Measurements from ENCODE around the gene PAEP. TPM values are rescaled to one million over a fixed set of nuclear protein-coding genes. Genes with fewer than 3 reads are reported as not detected.
A peak's percentile ranks its signal among the peaks of the same experiment; 100 is the strongest.
"Not testable (repeated sequence)": the region's sequence is repeated elsewhere in the genome, so short reads cannot be mapped to it uniquely, and the experiment has no call there.

Gene PAEP
- total RNA-seq, result 1 to 10 TPM in 3 of 8 experiments, under 1 TPM in 1, not detected in 4; 0.42 to 9.9 (median 2.1) TPM

DNA sequence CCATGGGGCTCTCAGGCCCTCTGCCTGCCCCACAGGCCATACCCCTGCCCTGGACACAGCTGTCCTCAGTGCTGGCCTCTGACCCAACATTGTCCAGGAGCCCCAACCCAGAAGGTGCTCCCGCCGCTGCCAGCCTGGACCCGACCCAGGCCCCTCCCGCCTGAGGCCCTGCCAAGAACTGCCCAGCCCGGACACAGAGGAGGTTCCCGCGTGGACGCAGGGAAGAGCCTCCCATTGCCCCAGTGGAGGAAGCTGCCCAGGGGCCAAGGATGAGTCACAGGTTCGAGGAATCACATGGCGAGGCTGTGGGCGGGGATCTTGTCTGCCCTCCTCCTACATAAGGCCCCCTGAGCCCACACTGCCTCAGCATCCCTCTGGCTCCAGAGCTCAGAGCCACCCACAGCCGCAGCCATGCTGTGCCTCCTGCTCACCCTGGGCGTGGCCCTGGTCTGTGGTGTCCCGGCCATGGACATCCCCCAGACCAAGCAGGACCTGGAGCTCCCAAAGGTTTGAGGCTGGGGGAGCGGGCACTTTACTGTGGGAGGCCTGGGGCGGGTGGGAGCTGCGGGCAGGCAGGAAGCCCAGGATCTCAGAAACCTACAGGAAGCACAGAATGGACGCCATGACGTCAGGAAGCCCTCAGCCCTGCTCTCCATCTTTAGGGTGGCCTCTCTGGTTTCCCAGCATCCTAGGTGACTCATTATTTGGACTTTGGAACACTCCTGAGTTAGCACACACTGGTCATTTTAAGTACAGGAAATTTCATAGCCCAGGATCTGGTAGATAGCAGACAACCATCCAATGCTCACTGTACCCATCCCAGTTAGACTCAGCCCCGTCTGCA, at the start of gene PAEP:
Gene PAEP (plus strand): TSS at position 366 of the 844 bp plus-strand sequence.
- H3K4me3 ChIP-seq, result no peak within 1 kb of the TSS
- no peak within 1 kb of the TSS for H3K27ac ChIP-seq
- in situ Hi-C loops (cut with MboI; ENCODE audit: low pct_unique_long_range_greater_than_20kb in 2 of 9, low sequenced_read_pairs in 9 of 9, unreplicated experiment in 9 of 9), result no loop called here
- H3K4me1 ChIP-seq (replicated peaks in 1 of 2), result no peaks in the 10 kb centered on the region
- ATAC-seq (replicated peaks in 6 of 8), result peak in 4 of 8 experiments; percentile 12 to 35 (median 26)
- WGBS, 10 experiments, result 45 to 100% (median 69%) methylated on average over 1 to 8 of the region's 20 CpGs; no CpG with 5 or more reads in 6 of the 10 experiments

DNA sequence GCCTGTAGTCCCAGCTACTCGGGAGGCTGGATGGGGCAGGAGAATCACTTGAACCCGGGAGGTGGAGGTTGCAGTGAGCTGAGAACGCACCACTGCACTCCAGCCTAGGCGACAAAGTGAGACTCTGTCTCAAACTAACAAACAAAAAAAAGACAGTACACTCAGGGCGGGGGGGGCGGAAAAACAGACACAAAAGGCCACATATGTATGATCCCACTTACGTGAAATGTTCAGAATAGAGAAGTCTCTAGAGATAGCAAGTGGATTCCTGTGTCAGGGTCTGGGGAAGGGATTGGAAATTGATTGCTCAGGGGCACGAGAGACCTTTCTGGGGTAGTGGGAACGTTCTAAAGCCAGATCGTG, 49.3 kb upstream of the PAEP start:
- H3K4me1 ChIP-seq (replicated peaks in 1 of 2), result no peaks in the 10 kb centered on the region
- in situ Hi-C loops (cut with MboI; ENCODE audit: low pct_unique_long_range_greater_than_20kb in 2 of 9, low sequenced_read_pairs in 9 of 9, unreplicated experiment in 9 of 9), result no loop called here
- no peak for ATAC-seq (replicated peaks in 6 of 8)
- H3K4me3 ChIP-seq, result no peak overlapping the region
- H3K27ac ChIP-seq, result no peak overlapping the region
- WGBS, 10 experiments, result 77 to 93% (median 90%) methylated on average over 2 to 5 of the region's 10 CpGs; no CpG with 5 or more reads in 3 of the 10 experiments

DNA sequence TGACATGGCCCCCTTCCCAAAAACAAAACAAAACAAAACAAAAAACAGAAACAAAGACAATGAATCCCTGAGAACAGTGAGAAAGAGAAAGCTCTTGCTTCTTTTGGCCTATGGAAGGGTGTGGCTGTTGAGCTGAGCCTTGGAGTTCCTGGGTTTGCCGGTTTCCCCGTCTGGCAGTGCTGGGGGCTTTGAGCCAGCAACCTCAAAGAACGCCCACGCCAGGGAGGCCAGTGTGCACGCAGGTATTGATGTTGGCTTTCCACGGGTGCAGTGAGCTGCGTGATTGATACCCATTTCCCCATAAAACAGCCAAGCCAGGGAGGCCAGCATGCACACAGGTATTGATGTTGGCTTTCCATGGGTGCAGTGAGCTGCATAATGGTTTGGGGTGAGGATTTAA, 48.7 kb upstream of the PAEP start:
- 13 to 80% (median 47%) methylated on average over 2 to 4 of the region's 7 CpGs; no CpG with 5 or more reads in 4 of the 10 experiments for WGBS, 10 experiments
- in situ Hi-C loops (cut with MboI; ENCODE audit: low pct_unique_long_range_greater_than_20kb in 2 of 9, low sequenced_read_pairs in 9 of 9, unreplicated experiment in 9 of 9), result no loop called here
- peak in 2 of 8 experiments; percentile 36 for ATAC-seq (replicated peaks in 6 of 8)

DNA sequence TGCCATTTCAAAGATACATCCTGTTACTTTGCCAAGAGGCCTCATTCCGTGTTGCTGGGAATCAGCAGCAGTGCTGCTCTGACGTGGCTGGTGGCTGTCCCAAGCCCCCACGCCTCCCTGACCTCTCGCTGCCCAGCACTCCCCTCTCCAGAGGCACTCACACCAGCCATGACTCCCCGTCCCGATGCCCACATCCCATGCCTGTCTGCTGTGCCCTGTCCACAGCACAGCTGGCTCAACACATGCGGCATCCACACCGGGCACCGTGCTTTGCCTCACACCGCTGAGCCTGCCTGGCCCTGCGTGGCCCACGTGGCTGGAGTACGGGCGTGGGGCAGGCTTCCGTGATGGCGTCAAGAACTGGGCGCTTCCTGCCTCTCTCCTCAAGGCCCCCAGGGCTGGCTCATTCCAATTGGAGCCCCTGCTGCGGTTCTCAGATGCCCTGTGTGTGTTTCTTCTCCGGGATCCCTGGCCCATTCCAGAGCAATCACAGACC, 48.2 kb upstream of the PAEP start:
- WGBS, 10 experiments, result 89 to 100% (median 93%) methylated on average over 1 to 4 of the region's 19 CpGs; no CpG with 5 or more reads in 7 of the 10 experiments
- Histone ChIP-seq H3K27ac (no peak overlapping the region), H3K4me1 (replicated peaks in 1 of 2) (peaks cover 4 to 5% of the 10 kb centered on the region in 2 donors), H3K4me3 (no peak overlapping the region)
- in situ Hi-C loops (cut with MboI; ENCODE audit: low pct_unique_long_range_greater_than_20kb in 2 of 9, low sequenced_read_pairs in 9 of 9, unreplicated experiment in 9 of 9), result no loop called here
- peak in 2 of 8 experiments; percentile 9 to 27 for ATAC-seq (replicated peaks in 6 of 8)

More for the DNA sequence above, 48.7 kb upstream of the PAEP start:
- H3K4me1 ChIP-seq (replicated peaks in 1 of 2), result peaks cover 4 to 5% of the 10 kb centered on the region in 2 donors
- no peak overlapping the region for H3K27ac ChIP-seq
- H3K4me3 ChIP-seq, result no peak overlapping the region

DNA sequence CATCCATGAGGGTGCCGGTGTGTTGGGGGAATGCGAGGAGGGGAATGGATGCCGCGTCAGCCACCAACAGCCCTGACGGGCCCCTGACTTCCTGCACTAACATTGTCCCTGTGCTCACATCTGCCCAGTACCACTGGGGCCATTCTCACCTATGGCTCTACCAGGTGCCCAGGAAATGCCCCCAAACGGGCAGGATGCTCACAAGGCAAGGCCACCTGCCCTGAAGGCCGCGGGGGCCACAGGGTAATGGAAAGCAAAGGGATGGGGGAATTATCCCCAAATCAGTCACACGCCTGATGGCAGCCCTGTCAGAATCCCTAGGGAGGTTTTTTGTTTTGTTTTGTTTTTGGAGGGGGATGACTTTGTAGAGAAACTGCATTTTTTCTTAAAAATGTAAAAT, 47.6 kb upstream of the PAEP start:
- ATAC-seq (replicated peaks in 6 of 8); H3K4me1 ChIP-seq (replicated peaks in 1 of 2); H3K27ac ChIP-seq; H3K4me3 ChIP-seq; in situ Hi-C loops (cut with MboI; ENCODE audit: low pct_unique_long_range_greater_than_20kb in 2 of 9, low sequenced_read_pairs in 9 of 9, unreplicated experiment in 9 of 9): not testable (repeated sequence)
- 92% methylated on average over 2 of the region's 9 CpGs; no CpG with 5 or more reads in 9 of the 10 experiments for WGBS, 10 experiments

DNA sequence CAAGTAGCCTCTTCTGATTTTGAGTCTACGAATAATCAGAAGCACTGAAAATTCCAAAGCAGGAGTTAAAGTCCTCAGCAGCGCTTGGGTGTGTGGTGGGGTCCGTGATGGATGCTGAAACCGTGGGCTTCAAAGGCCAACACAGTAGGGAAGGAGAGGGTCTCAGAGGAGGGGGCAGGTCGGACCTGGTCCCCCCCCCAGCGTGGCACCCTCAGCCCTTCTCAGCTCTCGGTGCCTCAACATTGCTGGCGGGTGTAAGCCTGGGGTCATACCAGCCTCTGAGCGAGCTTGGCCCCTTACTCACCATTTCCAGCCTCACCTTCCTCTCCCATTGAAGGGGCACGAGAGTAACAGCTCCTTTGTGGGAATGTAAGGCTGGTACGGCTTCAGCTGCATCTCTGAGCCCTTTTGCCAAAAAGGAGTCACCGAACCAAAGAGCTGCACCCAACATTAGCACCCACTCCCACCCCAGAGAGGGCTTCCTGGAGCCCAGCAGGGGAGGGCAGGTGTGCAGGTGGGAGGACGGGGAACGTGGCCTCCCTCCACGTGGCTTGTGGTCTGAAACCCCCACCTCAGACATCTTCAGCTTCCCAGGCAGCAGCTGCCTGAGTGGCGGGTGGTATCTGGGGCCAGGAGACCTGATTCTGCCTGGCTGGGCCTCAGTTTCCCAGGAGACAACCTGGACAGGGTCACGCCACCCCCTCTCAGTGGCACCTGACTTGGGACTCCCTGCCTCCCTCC, 47.0 kb upstream of the PAEP start:
- Histone ChIP-seq H3K27ac (no peak overlapping the region), H3K4me1 (replicated peaks in 1 of 2) (peaks cover 4 to 5% of the 10 kb centered on the region in 2 donors), H3K4me3 (no peak overlapping the region)
- ATAC-seq (replicated peaks in 6 of 8), result no peak
- in situ Hi-C loops (cut with MboI; ENCODE audit: low pct_unique_long_range_greater_than_20kb in 2 of 9, low sequenced_read_pairs in 9 of 9, unreplicated experiment in 9 of 9), result no loop called here
- 80 to 100% methylated on average over 1 to 3 of the region's 17 CpGs; no CpG with 5 or more reads in 8 of the 10 experiments for WGBS, 10 experiments

DNA sequence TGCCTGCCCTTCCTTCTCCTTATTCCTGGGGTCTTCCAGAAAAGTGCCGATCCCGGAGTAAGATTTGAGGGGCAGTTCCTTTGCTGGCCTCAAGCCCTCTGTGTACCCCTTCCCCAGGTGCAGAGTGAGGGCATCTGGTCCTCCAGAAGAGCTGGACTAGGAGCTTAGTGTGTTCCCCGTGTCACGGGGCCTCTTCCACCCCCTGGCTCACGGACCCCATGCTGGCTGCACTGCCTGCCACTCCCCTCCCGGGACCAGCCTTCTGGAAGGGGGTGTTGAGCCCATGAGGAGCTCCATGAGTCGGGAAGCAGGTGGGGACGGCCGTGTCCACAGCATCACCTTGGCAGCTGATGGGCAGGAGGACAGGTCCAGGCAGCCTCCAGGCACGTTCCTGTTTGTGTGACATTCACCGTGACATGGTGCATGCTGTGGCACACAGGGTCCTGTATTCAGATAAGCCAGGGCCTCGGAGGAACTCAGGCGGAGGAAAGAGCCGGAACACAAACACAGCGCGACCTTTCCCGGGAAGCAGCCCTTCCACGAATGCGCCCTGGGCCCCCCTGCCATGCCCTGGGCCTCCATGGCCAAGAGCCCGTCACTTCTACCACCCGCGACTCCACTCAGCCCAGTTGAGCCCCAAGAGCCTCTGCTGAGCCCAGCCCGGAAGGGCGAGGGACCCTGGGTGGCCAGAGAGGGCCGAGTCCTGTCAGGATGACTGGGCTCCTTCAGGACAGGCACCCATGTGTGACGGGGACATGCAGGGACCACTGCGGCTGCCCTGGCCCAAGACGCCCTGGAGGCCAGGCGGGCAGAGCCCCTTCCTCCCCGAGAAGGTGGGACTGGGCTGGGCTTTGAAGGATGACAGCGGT, 46.2 kb upstream of the PAEP start:
- H3K4me1 ChIP-seq (replicated peaks in 1 of 2), result peaks cover 4 to 5% of the 10 kb centered on the region in 2 donors
- no peak for ATAC-seq (replicated peaks in 6 of 8)
- no peak overlapping the region for H3K27ac ChIP-seq
- in situ Hi-C loops (cut with MboI; ENCODE audit: low pct_unique_long_range_greater_than_20kb in 2 of 9, low sequenced_read_pairs in 9 of 9, unreplicated experiment in 9 of 9), result no loop called here
- H3K4me3 ChIP-seq, result no peak overlapping the region
- 84 to 100% (median 90%) methylated on average over 1 to 12 of the region's 31 CpGs; no CpG with 5 or more reads in 4 of the 10 experiments for WGBS, 10 experiments

DNA sequence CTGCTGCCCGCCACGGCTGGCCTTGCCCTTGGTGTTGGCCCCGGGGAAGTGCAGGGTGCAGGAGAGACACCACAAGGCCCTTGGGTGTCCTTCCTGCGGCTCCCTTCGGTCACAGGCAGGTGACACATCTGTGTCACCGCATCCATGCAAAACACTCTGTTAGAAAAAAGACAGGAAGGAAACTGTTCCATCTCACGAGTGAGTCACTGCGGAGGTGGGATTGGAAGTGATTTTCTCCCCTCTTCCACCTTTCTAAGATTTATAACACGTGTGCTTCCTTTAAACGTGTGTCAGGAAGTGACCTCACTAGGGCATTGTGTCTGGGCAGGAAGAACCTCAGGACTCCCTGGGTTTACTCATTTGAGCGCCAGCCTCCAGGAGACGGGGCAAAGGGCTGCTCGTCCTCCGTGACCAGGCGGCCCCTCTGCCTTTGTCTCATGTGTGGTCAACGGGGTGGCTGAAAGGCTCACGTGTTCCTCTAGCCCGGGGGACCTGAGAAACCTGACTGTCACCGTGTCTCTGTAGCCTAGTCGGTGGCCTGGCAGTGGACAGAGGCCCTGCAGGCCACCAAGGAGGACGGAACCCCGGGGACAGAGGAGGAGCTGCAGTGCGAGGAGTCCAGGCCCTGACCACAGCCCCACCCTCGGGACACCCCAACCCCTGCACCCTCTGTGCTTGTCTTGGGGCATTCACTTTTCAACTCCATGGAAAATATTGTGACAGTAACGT, 45.3 kb upstream of the PAEP start:
- H3K27ac ChIP-seq, result no peak overlapping the region
- 60 to 100% (median 70%) methylated on average over 1 to 5 of the region's 25 CpGs; no CpG with 5 or more reads in 4 of the 10 experiments for WGBS, 10 experiments
- in situ Hi-C loops (cut with MboI; ENCODE audit: low pct_unique_long_range_greater_than_20kb in 2 of 9, low sequenced_read_pairs in 9 of 9, unreplicated experiment in 9 of 9), result no loop called here
- no peak for ATAC-seq (replicated peaks in 6 of 8)
- no peak overlapping the region for H3K4me3 ChIP-seq
- peaks cover 4 to 5% of the 10 kb centered on the region in 2 donors for H3K4me1 ChIP-seq (replicated peaks in 1 of 2)

DNA sequence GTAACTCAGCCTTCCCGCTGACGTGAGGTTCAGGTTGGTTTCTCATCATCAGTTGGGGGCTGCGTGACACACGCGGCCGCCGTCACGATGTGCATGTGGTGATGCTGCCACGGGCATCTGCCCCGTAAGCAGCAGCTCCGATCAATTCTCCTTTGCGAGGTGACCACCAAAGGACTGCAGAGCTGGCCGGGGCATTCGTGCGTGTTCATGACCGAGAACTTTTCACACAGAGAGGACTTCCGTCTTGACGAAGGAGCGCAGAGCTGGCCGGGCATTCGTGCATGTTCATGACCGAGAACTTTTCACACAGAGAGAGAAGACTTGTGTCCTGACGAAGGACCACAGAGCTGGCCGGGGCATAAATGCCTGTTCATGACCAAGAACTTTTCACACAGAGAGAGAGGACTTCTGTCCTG, 44.1 kb upstream of the PAEP start:
- H3K27ac ChIP-seq, result no peak overlapping the region
- no peak overlapping the region for H3K4me3 ChIP-seq
- in situ Hi-C loops (cut with MboI; ENCODE audit: low pct_unique_long_range_greater_than_20kb in 2 of 9, low sequenced_read_pairs in 9 of 9, unreplicated experiment in 9 of 9), result no loop called here
- H3K4me1 ChIP-seq (replicated peaks in 1 of 2), result peaks cover 4 to 5% of the 10 kb centered on the region in 2 donors
- no peak for ATAC-seq (replicated peaks in 6 of 8)
- WGBS, 10 experiments, result 40 to 100% (median 100%) methylated on average over 1 to 21 of the region's 24 CpGs; no CpG with 5 or more reads in 1 of the 10 experiments

DNA sequence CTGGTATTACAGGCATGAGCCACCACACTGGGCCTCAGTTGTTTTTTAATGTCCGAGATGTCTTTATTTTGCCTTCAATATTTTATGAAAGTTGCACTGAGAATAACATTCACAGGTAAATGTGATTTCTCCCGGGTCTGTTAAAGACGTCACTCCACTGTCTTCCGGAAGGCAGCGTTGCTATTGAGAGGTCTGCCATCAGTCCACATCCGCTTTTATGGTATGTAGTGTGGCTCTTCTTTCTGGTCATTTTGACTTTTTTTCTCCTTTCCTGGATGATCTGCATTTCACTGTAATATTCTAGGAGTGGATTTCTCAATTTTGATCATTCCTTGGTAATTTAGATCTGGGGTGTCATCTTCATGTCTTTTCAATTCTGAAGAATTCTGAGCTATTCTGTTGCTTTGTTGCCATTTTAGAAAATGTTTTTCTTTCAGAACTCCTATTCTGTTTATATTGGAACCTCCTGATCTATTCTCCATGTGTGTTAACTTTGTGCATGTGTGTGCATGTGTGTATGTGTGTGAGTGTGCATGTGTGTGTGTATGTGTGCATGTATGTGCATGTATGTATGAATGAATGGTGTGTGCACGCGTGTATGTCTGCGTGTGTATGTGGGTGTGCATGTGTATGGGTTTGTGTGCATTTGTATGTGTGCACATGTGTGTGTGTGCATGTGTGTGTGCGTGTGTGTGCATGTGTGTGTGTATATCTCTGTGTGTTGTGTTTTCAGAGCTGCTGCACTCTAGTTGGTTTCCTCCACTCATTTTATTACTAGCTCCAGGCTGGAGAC, 42.2 kb upstream of the PAEP start:
- in situ Hi-C loops (cut with MboI; ENCODE audit: low pct_unique_long_range_greater_than_20kb in 2 of 9, low sequenced_read_pairs in 9 of 9, unreplicated experiment in 9 of 9), result no loop called here
- peaks cover 5 to 11% of the 10 kb centered on the region in 2 donors for H3K4me1 ChIP-seq (replicated peaks in 1 of 2)
- no peak for ATAC-seq (replicated peaks in 6 of 8)
- 80 to 100% (median 91%) methylated on average over 1 to 8 of the region's 10 CpGs; no CpG with 5 or more reads in 1 of the 10 experiments for WGBS, 10 experiments
- H3K4me3 ChIP-seq, result no peak overlapping the region
- no peak overlapping the region for H3K27ac ChIP-seq

DNA sequence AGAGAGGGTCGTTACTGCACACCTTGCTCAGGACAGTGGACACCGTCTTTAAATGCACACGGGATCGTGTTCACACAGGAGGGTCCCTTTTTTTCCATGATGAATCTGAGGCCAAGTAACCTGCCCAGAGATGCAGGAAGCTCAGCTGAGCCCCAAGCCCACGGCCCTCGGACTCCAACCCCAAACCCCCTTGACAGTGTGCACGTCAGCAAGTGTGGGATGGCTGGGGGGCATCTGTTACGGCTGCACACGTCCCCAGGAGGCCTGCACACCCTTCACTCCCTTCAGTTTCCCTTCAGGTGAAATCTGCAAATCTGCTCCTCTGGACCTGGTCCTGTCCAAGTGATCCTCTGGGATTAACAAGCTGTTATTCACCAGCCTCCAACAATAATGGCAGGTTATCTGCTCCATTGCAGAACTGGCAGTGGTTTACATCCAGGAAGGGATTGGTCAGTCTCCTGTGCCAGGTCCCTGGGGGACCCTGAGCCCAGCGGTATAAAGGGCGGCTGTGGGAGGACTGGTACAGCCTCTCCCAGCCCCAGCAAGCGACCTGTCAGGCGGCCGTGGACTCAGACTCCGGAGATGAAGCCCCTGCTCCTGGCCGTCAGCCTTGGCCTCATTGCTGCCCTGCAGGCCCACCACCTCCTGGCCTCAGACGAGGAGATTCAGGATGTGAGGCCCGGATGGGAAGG, 40.5 kb upstream of the PAEP start, which contains the start of gene LCN1:
Gene LCN1 (plus strand): TSS at position 525 of the 692 bp plus-strand sequence. CDS start 58 bp downstream, at position 583.
- Histone ChIP-seq H3K4me1 (replicated peaks in 1 of 2) (peaks cover 5 to 11% of the 10 kb centered on the region in 2 donors), H3K4me3 (no peak within 1 kb of the TSS), H3K27ac (no peak within 1 kb of the TSS)
- in situ Hi-C loops (cut with MboI; ENCODE audit: low pct_unique_long_range_greater_than_20kb in 2 of 9, low sequenced_read_pairs in 9 of 9, unreplicated experiment in 9 of 9), result no loop called here
- ATAC-seq (replicated peaks in 6 of 8), result no peak
- WGBS, 10 experiments, result 33 to 100% (median 75%) methylated on average over 1 to 9 of the region's 18 CpGs; no CpG with 5 or more reads in 6 of the 10 experiments
